ENCODE data around the gene FZD10.

Gene FZD10

GRCh38 chr12:130160711-130161231, 1.5 kb upstream of the FZD10 start:
- H2AFZ ChIP-seq (ENCODE audit: insufficient read depth, low read length, poor library complexity): no peak overlapping the region
- no peak overlapping the region for H3K4me3 ChIP-seq (ENCODE audit: low read depth, low read length)
- H3K23ac ChIP-seq (ENCODE audit: low read length): no peak overlapping the region
- no peak for DNase-seq
- H3K18ac ChIP-seq (ENCODE audit: low read length): no peak overlapping the region
- no peak overlapping the region for H3K27ac ChIP-seq (ENCODE audit: low read depth, low read length)
- H3K79me2 ChIP-seq (ENCODE audit: control insufficient read depth, insufficient read depth, low read length, poor library complexity): no peaks in the 10 kb centered on the region
- H2AK5ac ChIP-seq (ENCODE audit: low read length): no peak overlapping the region
- WGBS (ENCODE audit: extremely low coverage, insufficient coverage, insufficient read length): no CpG with 5 or more reads among the region's 44 CpGs
- no peak overlapping the region for H3K14ac ChIP-seq (ENCODE audit: low read length)
- H3K27me3 ChIP-seq (ENCODE audit: insufficient read depth, low read length): peaks cover 75% of the 10 kb centered on the region
- H3K4ac ChIP-seq (ENCODE audit: low read depth, low read length): no peak overlapping the region
- no peak overlapping the region for H2BK5ac ChIP-seq (ENCODE audit: low read depth, low read length, poor library complexity)
- no peaks in the 10 kb centered on the region for H3K79me1 ChIP-seq (ENCODE audit: low read length)
- no peak overlapping the region for H4K8ac ChIP-seq (ENCODE audit: low read depth, low read length)
- peaks cover 7 to 10% of the 10 kb centered on the region in 2 experiments for H3K4me1 ChIP-seq (ENCODE audit: control insufficient read depth in 1 of 2, insufficient read depth in 2 of 2, low read length in 2 of 2)
- no peak overlapping the region for H2BK120ac ChIP-seq (ENCODE audit: insufficient read depth, low read length, poor library complexity)
- no peak overlapping the region for H4K91ac ChIP-seq (ENCODE audit: low read depth, low read length)
- no peak overlapping the region for H3K4me2 ChIP-seq (ENCODE audit: low read length)
- H3K9me3 ChIP-seq (ENCODE audit: insufficient read depth, low read depth, low read length): peaks cover 12% of the 10 kb centered on the region
- no peak overlapping the region for H4K12ac ChIP-seq (ENCODE audit: low read depth, low read length)
- no peaks in the 10 kb centered on the region for H3K36me3 ChIP-seq (ENCODE audit: control insufficient read depth in 1 of 2, insufficient read depth in 2 of 2, low read length in 2 of 2)
- no peak overlapping the region for H3K9ac ChIP-seq (ENCODE audit: low read length)
- H2BK12ac ChIP-seq (ENCODE audit: low read length): no peak overlapping the region

GRCh38 chr12:130161261-130162243, 712 bp upstream of the FZD10 start:
- WGBS (ENCODE audit: extremely low coverage, insufficient coverage, insufficient read length): no CpG with 5 or more reads among the region's 87 CpGs
- no peaks in the 10 kb centered on the region for H3K79me1 ChIP-seq (ENCODE audit: low read length)
- H4K91ac ChIP-seq (ENCODE audit: low read depth, low read length): no peak overlapping the region

GRCh38 chr12:130162745-130163460, 639 bp downstream of the FZD10 start:
- Histone ChIP-seq H3K9me3 (ENCODE audit: insufficient read depth, low read depth, low read length) (peaks cover 12% of the 10 kb centered on the region), H3K79me2 (ENCODE audit: control insufficient read depth, insufficient read depth, low read length, poor library complexity) (no peaks in the 10 kb centered on the region), H3K23ac (ENCODE audit: low read length) (no peak overlapping the region), H4K91ac (ENCODE audit: low read depth, low read length) (no peak overlapping the region), H3K79me1 (ENCODE audit: low read length) (no peaks in the 10 kb centered on the region), H2AFZ (ENCODE audit: insufficient read depth, low read length, poor library complexity) (no peak overlapping the region), H3K36me3 (ENCODE audit: control insufficient read depth in 1 of 2, insufficient read depth in 2 of 2, low read length in 2 of 2) (no peaks in the 10 kb centered on the region), H4K12ac (ENCODE audit: low read depth, low read length) (no peak overlapping the region), H4K8ac (ENCODE audit: low read depth, low read length) (no peak overlapping the region), H3K14ac (ENCODE audit: low read length) (no peak overlapping the region), H3K18ac (ENCODE audit: low read length) (no peak overlapping the region), H3K9ac (ENCODE audit: low read length) (no peak overlapping the region), H3K27me3 (ENCODE audit: insufficient read depth, low read length) (peaks cover 76% of the 10 kb centered on the region), H3K4ac (ENCODE audit: low read depth, low read length) (no peak overlapping the region), H3K4me1 (ENCODE audit: control insufficient read depth in 1 of 2, insufficient read depth in 2 of 2, low read length in 2 of 2) (peaks cover 7 to 10% of the 10 kb centered on the region in 2 experiments), H2BK120ac (ENCODE audit: insufficient read depth, low read length, poor library complexity) (no peak overlapping the region), H3K4me3 (ENCODE audit: low read depth, low read length) (no peak overlapping the region), H2BK5ac (ENCODE audit: low read depth, low read length, poor library complexity) (no peak overlapping the region), H3K4me2 (ENCODE audit: low read length) (peak overlapping the region; percentile 95), H3K27ac (ENCODE audit: low read depth, low read length) (no peak overlapping the region), H2AK5ac (ENCODE audit: low read length) (no peak overlapping the region), H2BK12ac (ENCODE audit: low read length) (no peak overlapping the region)
- DNase-seq: no peak
- WGBS (ENCODE audit: extremely low coverage, insufficient coverage, insufficient read length): no CpG with 5 or more reads among the region's 78 CpGs

More at GRCh38 chr12:130161261-130162243, 712 bp upstream of the FZD10 start:
- Histone ChIP-seq H3K9me3 (ENCODE audit: insufficient read depth, low read depth, low read length) (peaks cover 12% of the 10 kb centered on the region), H2AFZ (ENCODE audit: insufficient read depth, low read length, poor library complexity) (peak overlapping the region; percentile 63), H2BK5ac (ENCODE audit: low read depth, low read length, poor library complexity) (no peak overlapping the region), H3K4me2 (ENCODE audit: low read length) (peak overlapping the region; percentile 95), H2BK12ac (ENCODE audit: low read length) (no peak overlapping the region), H3K4ac (ENCODE audit: low read depth, low read length) (no peak overlapping the region), H4K8ac (ENCODE audit: low read depth, low read length) (no peak overlapping the region), H3K36me3 (ENCODE audit: control insufficient read depth in 1 of 2, insufficient read depth in 2 of 2, low read length in 2 of 2) (no peaks in the 10 kb centered on the region), H3K27ac (ENCODE audit: low read depth, low read length) (no peak overlapping the region), H2AK5ac (ENCODE audit: low read length) (no peak overlapping the region), H3K18ac (ENCODE audit: low read length) (no peak overlapping the region), H3K79me2 (ENCODE audit: control insufficient read depth, insufficient read depth, low read length, poor library complexity) (no peaks in the 10 kb centered on the region), H3K27me3 (ENCODE audit: insufficient read depth, low read length) (peaks cover 77% of the 10 kb centered on the region), H3K4me1 (ENCODE audit: control insufficient read depth in 1 of 2, insufficient read depth in 2 of 2, low read length in 2 of 2) (peaks cover 7 to 10% of the 10 kb centered on the region in 2 experiments), H3K23ac (ENCODE audit: low read length) (no peak overlapping the region), H3K4me3 (ENCODE audit: low read depth, low read length) (peak overlapping the region; percentile 61), H2BK120ac (ENCODE audit: insufficient read depth, low read length, poor library complexity) (no peak overlapping the region), H3K9ac (ENCODE audit: low read length) (no peak overlapping the region), H3K14ac (ENCODE audit: low read length) (no peak overlapping the region), H4K12ac (ENCODE audit: low read depth, low read length) (no peak overlapping the region)
- DNase-seq: peak; percentile 6 to 37

- H3K9ac ChIP-seq (ENCODE audit: low read length): no peak overlapping the region
- no peak overlapping the region for H2BK120ac ChIP-seq (ENCODE audit: insufficient read depth, low read length, poor library complexity)
- no peak overlapping the region for H2BK12ac ChIP-seq (ENCODE audit: low read length)
- H4K91ac ChIP-seq (ENCODE audit: low read depth, low read length): no peak overlapping the region
- peaks cover 69% of the 10 kb centered on the region for H3K27me3 ChIP-seq (ENCODE audit: insufficient read depth, low read length)
- no peak overlapping the region for H3K14ac ChIP-seq (ENCODE audit: low read length)
- no peak overlapping the region for H3K18ac ChIP-seq (ENCODE audit: low read length)
- H4K8ac ChIP-seq (ENCODE audit: low read depth, low read length): no peak overlapping the region
- no peak overlapping the region for H3K4me3 ChIP-seq (ENCODE audit: low read depth, low read length)
- H2BK5ac ChIP-seq (ENCODE audit: low read depth, low read length, poor library complexity): no peak overlapping the region
- H3K36me3 ChIP-seq (ENCODE audit: control insufficient read depth in 1 of 2, insufficient read depth in 2 of 2, low read length in 2 of 2): no peaks in the 10 kb centered on the region
- H3K4me1 ChIP-seq (ENCODE audit: control insufficient read depth in 1 of 2, insufficient read depth in 2 of 2, low read length in 2 of 2): peaks cover 7 to 10% of the 10 kb centered on the region in 2 experiments
- no peak overlapping the region for H2AK5ac ChIP-seq (ENCODE audit: low read length)
- H2AFZ ChIP-seq (ENCODE audit: insufficient read depth, low read length, poor library complexity): no peak overlapping the region
- H3K27ac ChIP-seq (ENCODE audit: low read depth, low read length): no peak overlapping the region
- WGBS (ENCODE audit: extremely low coverage, insufficient coverage, insufficient read length): no CpG with 5 or more reads among the region's 71 CpGs
- no peak overlapping the region for H3K4ac ChIP-seq (ENCODE audit: low read depth, low read length)
- H3K23ac ChIP-seq (ENCODE audit: low read length): no peak overlapping the region
- no peaks in the 10 kb centered on the region for H3K79me1 ChIP-seq (ENCODE audit: low read length)
- no peaks in the 10 kb centered on the region for H3K79me2 ChIP-seq (ENCODE audit: control insufficient read depth, insufficient read depth, low read length, poor library complexity)
- DNase-seq: no peak
- H3K4me2 ChIP-seq (ENCODE audit: low read length): no peak overlapping the region
- H4K12ac ChIP-seq (ENCODE audit: low read depth, low read length): no peak overlapping the region
- peaks cover 12% of the 10 kb centered on the region for H3K9me3 ChIP-seq (ENCODE audit: insufficient read depth, low read depth, low read length)
Measured at GRCh38 chr12:130163461-130164215, 1.4 kb downstream of the FZD10 start.

Measured in trophoblast cell (in vitro differentiated cells and primary cell).